NK-92 (cell line): ENCODE results near the gene TMEM120A.
"Not testable (repeated sequence)": the region's sequence is repeated elsewhere in the genome, so short reads cannot be mapped to it uniquely, and the experiment has no call there.

Experiments used
- DNase-seq: peaks from one replicate; lab custom pipeline; 2025; ENCODE audit not compliant: unreplicated experiment; lab: John Stamatoyannopoulos, UW

TMEM120A gene

DNA sequence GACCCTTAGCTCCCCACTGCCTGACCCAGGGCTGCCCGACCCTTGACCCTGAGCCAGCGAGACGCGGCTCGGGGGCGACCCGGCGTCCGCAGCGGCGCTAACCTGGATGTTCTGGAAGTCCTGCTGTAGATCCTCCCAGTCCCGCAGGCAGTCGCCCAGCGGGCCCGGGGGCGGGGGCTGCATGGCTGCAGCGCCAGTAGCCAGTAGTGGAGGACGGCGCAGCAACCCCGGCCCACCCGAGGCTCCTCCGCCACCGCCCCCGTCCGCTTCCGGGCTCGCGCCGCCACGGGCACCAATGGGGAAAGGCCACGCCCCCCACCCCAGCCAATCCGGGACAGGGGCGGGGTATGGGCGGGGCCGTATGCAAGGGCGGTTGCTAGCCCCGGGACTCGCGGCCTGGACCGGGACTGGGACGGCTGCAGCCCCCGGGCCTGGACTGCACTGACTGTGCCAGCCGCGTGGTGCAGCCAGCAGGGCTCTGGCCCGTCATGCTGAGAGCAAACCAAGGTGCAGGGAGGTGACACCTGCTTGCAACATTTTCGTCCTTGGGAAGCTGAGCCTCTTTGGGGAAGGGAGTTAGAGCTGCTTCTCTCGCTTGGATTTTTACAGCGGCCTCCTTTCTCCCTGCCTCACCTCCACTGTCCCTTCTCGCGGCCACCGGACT lies at the start of gene TMEM120A:
Gene TMEM120A, minus strand, starts transcription at position 208 of the 664 bp plus-strand sequence. Its CDS starts 25 bp downstream, at position 183.
- peak; percentile 53 for DNase-seq

DNA sequence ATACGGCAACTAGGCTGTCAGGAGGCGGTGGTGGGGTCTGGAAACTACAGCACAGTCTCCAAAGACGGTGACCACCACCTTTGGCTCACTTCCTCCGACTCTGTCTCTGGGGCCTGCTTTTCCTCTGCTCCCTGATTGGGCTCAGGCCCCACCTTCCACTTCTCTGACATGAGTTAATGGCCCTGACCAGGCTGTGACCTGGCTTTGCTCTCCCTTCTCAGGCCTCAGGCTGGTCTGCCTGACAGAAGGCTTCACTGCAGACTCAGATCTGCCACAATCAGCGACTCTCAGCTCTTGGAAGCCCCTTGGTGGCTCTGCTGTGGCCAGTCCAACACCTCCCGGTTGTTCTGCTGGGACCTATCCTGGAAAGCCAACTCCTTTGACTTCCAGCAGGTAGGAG lies 45.7 kb upstream of the TMEM120A start:
- DNase-seq = no peak

DNA sequence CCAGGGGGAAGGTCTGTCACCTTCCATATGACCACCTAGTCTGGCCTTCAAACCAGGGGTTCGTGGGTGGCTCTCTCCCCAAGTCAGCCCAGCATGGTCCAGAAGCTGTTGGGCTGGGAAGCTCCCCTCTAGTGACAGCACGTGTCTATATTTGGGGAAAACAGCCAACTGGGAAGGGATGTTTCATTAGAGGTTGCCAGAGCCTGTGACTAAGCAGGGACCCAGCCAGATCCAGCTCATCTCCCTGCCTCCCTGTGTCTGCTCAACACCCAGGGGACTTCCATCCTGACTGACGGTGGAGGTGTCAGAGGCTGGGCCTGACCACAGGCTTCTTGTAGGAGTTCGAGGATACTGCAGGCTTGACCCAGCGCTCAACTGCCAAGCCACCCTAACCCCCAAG lies 42.9 kb upstream of the TMEM120A start:
- DNase-seq = no peak

DNA sequence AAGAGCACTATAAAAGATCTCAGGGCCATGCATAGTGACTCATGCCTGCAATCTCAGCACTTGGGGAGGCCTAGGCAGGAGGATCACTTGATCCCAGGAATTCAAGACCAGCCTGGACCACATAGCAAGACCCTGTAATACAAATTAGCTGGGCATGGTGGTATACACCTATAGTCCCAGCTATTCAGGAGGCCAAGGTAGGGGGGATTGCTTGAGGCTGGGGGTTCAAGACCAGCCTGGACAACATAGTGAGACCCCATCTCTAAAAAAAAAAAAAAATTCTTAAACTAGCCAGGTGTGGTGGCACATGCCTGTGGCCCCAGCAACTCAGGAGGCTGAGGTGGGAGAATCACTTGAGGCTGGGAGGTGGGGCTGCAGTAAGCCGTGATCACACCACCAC lies 37.6 kb upstream of the TMEM120A start:
- DNase-seq = no peak

DNA sequence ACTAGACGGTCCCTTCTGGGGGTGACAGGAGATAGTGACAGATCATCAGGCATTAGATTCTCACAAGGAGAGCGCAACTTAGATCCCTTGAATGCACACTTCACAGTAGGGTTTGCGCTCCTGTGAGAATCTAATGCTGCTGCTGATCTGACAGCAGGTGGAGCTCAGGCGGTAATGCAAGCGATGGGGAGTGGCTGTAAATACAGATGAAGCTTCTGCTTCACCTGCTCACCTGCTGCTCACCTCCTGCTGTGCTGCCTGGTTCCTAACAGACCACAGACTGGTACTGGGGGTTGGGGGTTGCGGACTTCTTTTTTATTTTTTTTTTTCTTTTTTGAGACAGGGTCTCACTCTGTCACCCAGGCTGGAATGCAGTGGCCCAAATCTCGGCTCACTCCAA lies 35.3 kb upstream of the TMEM120A start:
- not testable (repeated sequence) for DNase-seq

DNA sequence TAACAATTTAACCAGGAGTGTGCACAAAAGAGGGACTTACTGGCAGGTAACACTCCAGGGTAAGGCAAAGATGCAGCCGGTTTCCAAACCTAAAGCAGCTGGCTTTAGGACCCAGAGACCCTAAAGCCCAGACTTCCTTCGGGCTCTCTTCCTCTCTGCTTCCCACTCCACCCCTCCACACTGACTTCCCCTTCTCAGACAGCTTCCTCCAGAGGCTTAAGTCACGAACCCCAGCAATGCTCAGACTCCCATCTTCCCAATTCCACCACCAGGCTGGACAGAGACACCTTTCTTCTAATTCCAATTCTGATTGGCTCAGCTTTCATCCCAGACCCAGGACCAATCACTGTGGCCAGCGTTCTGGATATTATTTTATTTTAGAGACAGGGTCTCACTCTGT lies 28.6 kb upstream of the TMEM120A start:
- DNase-seq = no peak

DNA sequence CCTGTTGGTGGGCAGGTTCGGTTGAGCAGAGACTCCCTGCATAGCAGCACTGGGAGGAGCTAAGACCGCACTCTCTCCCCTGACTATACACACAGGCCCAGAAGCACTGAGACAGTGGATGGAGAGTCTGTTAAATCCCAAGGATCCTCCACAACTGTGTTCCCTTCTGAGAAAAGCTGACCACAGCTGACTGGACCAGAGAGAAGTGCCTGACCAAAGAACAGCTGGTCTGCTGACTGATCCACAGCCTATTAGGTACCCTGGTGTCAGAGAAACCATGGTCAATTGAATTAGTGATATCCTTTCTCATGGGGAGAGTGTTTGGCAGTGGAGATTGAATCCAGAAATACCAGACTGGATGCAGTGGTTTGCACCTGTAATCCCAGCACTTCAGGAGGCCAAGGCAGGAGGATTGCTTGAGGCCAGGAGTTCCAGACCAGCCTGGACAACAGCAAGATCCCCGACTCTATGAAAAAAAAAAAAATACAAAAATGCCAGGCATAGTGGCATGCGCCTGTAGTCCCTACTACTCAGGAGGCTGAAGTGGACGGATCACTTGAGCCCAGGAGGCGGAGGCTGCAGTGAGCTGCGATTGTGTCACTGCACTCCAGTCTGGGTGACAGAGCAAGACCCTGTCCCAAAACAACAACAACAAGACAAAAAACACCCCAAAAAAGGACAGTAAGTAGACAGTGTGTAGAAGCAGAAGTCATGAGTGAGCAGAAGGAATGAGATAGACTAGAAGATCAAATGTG lies 27.8 kb upstream of the TMEM120A start:
- DNase-seq = no peak

DNA sequence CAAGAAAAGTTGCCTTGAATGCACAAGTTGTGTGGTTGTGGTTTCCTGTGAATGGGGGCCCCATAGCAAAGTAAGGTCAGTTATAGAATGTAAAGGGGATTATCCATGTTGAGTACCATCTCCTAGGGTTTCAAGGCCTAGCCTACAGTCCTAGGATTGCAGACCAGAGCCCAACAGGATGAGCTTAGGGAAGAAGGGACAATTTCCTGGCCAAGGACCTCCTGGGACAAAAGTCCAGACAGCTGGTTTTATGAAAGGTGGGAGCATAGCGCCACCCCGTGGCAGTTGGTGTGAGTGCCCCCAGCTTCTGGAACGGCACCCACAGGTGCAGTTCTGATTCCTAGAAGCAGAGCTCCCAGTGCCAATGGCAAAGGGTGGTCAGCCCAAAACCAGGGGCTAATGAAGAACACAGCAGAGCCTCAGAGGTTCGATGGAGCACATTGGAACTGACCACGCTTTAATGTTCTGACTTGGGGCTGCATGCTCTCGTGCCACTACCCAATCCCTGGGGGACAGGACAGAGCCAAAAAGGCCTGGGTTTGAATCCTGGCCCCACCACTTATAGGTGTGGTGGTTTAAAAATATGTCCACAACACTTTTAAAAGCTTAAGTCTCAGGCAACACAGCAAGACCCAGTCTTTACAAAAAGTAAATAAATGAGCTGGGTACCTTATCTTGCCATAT lies 25.8 kb upstream of the TMEM120A start:
- no peak for DNase-seq

DNA sequence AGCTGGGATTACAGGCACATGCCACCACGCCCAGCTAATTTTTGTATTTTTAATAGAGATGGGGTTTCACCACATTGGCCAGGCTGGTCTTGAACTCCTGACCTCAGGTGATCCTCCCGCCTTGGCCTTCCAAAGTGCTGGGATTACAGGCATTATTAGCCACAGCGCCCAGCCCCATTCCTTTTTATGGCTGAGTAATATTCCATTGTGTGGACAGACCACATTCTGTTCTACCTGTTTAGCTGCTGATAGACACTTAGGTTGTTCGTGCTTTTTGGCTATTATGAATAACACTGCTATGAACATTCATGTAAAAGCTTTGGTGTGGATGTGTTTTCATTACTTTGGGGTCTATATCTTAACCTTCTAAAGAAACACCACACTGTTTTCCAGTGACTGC lies 24.1 kb upstream of the TMEM120A start:
- DNase-seq = not testable (repeated sequence)

DNA sequence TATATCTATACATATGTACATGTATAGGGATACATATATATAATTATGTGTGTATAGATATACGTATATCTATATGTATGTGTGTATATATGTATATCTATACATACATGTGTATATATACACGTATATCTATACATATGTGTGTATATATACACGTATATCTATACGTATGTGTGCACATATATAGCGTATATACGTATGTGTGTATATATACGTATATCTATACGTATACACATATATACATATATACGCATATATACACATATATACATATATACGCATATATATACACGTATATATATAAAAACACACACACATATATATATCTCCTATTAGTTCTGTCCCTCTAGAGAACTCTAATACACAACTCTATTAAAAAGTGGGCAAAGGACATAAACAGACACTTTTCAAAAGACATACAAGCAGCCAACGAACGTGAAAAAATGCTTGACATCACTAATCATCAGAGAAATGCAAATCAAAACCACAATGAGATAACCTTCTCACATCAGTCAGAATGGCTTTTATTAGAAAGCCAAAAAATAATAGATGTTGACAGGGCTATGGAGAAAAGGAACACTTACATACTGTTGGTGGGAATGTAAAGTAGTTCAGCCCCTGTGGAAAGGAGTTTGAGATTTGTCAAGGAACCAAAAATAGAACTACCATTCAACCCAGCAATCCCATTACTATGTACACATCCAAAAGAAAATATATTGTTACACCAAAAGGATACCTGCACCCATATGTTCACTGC lies 22.0 kb upstream of the TMEM120A start:
- no peak for DNase-seq

DNA sequence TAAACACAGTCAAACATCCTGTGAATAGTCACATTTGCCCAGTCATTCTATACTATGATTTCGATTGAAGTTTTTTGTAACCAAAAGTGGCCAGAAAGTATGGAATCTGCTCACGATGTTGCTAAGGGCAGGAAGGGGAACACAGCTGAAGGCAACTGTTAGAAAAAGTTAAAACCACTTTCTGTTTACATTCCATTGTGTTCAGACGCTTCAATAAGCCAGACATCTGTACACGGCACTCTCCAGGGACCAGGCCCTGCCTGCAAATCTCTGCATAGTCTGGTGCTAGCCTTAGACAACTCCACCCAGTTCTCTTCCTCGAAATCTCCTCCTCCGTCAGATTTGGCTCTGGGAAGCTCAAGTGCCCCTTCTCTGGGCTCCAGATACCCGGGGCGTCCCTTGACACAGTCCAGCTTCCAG lies 17.1 kb upstream of the TMEM120A start:
- no peak for DNase-seq

DNA sequence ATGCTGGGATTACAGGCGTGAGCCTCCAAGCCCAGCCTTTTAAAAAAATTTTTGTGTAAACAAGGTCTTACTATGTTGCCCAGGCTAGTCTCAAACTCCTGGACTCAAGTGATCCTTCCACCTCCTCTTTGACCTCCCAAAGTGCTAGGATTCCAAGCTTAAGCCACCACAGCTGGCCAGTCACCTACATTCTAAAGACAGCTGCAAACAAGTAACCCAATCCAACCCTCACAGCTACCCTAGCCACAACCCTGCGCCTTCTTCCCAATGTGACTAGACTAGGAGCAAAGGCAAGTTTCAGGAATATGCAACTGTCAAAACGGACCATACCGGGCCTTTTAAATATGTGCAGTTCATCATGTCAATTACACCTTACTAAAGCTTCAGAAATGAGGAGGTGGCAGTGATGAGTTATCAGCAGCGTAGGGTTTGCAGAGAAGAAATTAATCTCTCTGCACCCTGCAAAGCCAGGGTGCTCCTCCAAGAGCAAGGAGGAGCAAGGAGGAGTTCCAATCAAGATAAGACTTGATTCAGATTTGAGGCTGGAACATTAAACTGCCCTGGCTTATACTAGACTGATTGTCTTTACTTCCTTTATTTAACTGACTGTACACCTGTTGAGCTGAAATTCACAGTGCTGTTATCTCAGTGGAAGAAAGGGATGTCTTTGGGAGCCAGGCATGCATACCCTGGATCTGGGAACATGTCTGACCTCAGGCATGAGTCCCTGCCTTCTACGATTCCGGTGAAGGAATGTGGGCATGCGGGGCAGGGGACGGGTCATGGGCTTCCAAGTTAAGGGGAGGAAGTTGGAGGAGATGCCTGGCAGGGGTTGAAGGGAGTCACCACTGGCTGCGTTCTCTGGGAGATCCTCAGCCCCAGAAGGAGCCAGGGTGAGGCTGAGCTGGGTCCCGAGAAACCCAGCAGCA lies 15.5 kb upstream of the TMEM120A start:
- no peak for DNase-seq

DNA sequence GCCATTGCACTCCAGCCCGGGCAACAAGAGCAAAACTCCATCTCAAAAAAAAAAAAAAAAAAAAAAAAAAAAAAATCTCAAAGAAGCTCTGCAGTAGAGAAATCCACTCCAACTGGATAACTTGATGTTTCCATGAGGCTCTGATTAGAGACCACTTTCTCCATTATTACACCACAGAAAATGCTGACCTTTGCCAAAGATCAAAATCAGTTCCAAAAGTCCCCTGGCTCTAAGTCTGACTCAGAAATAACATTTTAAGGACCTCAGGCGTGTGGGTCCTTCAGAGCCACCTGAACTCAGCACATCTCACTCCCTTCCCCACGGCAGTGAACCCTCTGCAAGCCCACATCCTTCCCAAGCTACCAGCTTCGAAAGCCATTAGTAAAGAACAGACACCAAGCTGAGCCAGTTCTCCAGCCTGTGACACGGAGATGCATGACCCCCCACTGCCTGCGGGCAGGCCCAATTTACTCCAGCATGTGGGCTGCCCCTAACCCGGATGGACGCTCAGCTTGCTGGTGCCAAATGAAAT lies 13.8 kb upstream of the TMEM120A start:
- DNase-seq = no peak

DNA sequence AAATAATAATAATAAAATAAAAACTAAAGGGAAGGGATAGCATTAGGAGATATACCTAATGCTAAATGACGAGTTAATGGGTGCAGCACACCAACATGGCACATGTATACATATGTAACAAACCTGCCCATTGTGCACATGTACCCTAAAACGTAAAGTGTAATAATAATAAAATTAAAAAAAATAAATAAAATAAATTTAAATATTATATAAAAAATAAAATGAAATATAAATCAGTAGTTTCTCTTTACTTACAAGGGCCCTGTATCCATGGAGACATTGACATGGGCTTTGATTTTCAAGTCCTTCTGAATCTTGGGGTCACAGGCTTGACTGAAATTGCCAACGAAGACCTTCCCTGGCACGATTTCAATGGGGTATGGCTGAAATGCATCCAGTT lies 10.6 kb upstream of the TMEM120A start:
- DNase-seq = not testable (repeated sequence)

DNA sequence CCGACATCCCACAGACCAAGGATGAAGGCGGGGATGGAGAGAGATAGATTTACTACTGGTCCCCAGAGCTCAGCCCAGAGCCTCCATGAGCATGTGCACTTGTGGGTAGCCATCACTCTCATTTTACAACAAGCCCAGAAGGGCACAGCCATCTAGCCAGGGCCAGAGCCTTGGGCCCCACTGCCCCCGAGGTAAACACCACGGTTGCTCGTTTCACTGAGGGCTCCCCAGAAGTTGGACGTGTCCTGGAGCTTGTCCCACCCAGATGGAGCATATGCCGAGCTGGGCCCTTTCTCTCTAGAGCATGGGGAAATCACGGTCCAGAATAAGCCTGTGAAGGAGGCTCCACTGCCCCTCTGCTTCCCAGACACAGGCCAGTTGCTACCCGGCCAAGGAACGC lies 9.0 kb upstream of the TMEM120A start:
- DNase-seq = no peak

DNA sequence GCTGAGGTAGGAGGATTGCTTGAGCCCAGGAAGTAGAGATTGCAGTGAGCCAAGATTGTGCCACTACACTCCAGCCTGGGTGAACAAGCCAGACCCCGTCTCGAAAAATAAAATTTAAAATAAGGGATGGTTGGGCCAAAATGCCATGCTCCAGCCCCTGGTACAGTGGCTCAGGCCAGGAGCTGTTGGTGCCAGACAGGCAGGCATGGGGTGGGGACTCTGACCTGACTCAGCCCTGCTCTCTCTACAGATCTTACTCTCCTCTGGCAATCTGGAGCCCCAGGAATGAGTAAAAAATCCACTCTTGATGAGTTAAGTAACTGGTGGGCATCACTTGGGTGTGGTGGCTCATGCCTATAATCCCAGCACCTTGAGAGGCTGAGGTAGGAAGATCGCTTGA lies 8.4 kb upstream of the TMEM120A start:
- DNase-seq = no peak

DNA sequence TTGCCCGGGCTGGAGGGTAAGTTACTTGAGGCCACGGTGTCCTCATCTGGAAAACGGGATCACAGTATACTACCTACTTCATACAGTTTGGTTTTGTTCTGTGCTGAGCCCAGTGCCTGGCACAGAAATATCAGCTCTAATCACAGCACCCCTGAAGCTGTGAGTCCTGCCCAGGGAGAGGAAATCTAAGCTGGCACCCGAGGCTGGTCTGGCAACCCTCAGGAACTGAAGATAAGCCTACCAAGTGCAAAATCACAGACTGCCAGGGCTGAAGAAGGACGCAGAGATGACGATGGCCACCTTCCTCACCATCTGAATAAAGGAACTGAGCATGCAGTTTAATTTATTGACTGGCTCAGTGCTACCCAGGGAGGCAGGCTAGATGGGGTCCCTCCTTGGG lies 7.7 kb upstream of the TMEM120A start:
- DNase-seq = no peak

DNA sequence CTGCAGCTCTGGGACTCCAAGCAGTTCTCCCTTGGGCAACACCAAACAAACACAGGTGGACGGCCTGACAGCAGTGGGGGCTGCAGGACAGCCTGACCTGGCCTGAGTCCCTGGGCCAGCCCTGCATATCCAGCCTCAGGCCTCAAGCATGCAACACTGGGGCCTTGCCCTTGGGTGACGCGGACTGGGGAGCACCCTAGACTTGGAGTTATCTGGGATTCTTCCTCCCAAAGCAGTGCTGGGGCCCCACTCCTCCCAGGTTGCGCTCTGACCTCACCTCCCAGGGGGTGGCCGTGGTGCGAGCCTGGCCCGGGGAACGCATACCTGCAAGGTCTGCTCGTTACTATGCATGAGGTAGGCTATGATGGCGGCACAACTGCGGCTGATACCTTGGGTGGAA lies 6.2 kb upstream of the TMEM120A start:
- no peak for DNase-seq

DNA sequence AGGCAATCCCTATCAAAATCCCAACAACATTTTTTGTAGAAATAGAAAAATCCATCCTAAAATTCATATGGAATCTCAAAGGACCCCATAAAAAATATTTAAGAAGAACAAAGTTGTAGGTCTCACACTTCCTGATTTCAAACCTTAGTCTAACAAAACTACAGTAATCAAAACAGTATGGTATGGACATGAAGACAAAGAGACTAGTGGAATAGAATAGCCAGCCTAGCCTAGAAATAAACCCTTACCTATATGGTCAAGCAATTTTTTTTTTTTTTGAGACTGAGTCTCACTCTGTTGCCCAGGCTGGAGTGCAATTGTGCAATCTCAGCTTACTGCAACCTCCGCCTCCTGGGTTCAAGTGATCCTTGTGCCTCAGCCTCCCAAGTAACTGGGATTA lies 3.6 kb upstream of the TMEM120A start:
- no peak for DNase-seq

DNA sequence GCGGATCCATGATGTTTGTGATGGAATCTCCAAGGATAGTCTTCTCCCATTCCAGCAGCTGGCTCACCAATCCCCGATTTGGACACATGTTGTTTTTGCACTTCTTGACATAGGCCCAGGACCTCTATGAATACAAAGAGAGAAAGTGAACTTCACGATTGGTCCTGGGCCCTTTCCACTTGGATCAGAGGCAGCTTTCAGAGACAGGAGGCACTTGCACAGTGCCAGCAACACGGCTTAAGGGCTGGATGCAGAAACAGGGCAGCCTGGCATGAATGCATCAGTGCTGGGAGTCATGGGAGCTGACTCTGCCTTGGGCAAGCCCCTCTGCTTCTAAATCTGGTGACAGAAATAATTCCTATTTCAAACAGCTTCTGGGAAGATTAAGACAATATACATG lies 2.1 kb upstream of the TMEM120A start:
- DNase-seq = no peak
